HL-60/S4 (cell line): Measurements from ENCODE around the gene GAGE12H.
"Not testable (repeated sequence)": the region's sequence is repeated elsewhere in the genome, so short reads cannot be mapped to it uniquely, and the experiment has no call there.

Source experiments
- in situ Hi-C: fragments of 300-500 bp; cut with MboI; formaldehyde crosslinking; loops from 2 replicates; pipeline ENCODE4 v1.14.3; 2022; ENCODE audit warnings: low sequenced_read_pairs

The GAGE12H gene

GRCh38 chrX:49579649-49580048, at the start of gene GAGE12H:
Gene GAGE12H, plus strand, starts transcription at chrX:49579949. Its CDS starts 1,155 bp downstream, at chrX:49581104.
- in situ Hi-C loops, result not testable (repeated sequence)

GRCh38 chrX:49531877-49532276, 47.9 kb upstream of the GAGE12H start, which contains the start of gene GAGE12C:
Gene GAGE12C, plus strand, starts transcription at chrX:49532177. Its CDS starts 1,155 bp downstream, at chrX:49533332.
- in situ Hi-C loops, result not testable (repeated sequence)

- in situ Hi-C loops, result not testable (repeated sequence)
Measured at GRCh38 chrX:49541433-49541832, 38.3 kb upstream of the GAGE12H start, which contains the start of gene GAGE12D. Gene GAGE12D, plus strand, starts transcription at chrX:49541733. Its CDS starts 1,155 bp downstream, at chrX:49542888.

GRCh38 chrX:49550989-49551388, 28.8 kb upstream of the GAGE12H start, which contains the start of gene GAGE12E:
Gene GAGE12E, plus strand, starts transcription at chrX:49551289. Its CDS starts 1,155 bp downstream, at chrX:49552444.
- in situ Hi-C loops, result not testable (repeated sequence)

- in situ Hi-C loops, result not testable (repeated sequence)
Measured at GRCh38 chrX:49560542-49560941, 19.2 kb upstream of the GAGE12H start, which contains the start of gene GAGE12F. Gene GAGE12F, plus strand, starts transcription at chrX:49560842. Its CDS starts 1,155 bp downstream, at chrX:49561997.

- in situ Hi-C loops, result not testable (repeated sequence)
Measured at GRCh38 chrX:49568728-49569127, 11.0 kb upstream of the GAGE12H start.

- in situ Hi-C loops, result not testable (repeated sequence)
Measured at GRCh38 chrX:49569152-49569551, 10.6 kb upstream of the GAGE12H start.

- in situ Hi-C loops, result not testable (repeated sequence)
Measured at GRCh38 chrX:49570100-49570499, 9.6 kb upstream of the GAGE12H start, which contains the start of gene GAGE12G. Gene GAGE12G, plus strand, starts transcription at chrX:49570400. Its CDS starts 1,155 bp downstream, at chrX:49571555.

GRCh38 chrX:49589196-49589595, 9.4 kb downstream of the GAGE12H start, which contains the start of gene GAGE2A:
Gene GAGE2A, plus strand, starts transcription at chrX:49589496. Its CDS starts 1,155 bp downstream, at chrX:49590651.
- in situ Hi-C loops, result not testable (repeated sequence)

GRCh38 chrX:49589769-49590478, 10.2 kb downstream of the GAGE12H start:
- in situ Hi-C loops, result not testable (repeated sequence)

GRCh38 chrX:49590488-49590887, 10.7 kb downstream of the GAGE12H start:
- in situ Hi-C loops, result not testable (repeated sequence)

- in situ Hi-C loops, result not testable (repeated sequence)
Measured at GRCh38 chrX:49598720-49599119, 19.0 kb downstream of the GAGE12H start, which contains the start of gene GAGE1. Gene GAGE1, plus strand, starts transcription at chrX:49599020. Its CDS starts 1,155 bp downstream, at chrX:49600175.

GRCh38 chrX:49610718-49611310, 31.1 kb downstream of the GAGE12H start:
- in situ Hi-C loops, result no loop called here

GRCh38 chrX:49618574-49618973, 38.8 kb downstream of the GAGE12H start:
- in situ Hi-C loops, result no loop called here

- in situ Hi-C loops, result no loop called here
Measured at GRCh38 chrX:49627086-49627777, 47.5 kb downstream of the GAGE12H start.
